ENCODE measurements around the gene CD44. TPM values are rescaled to one million over a fixed set of nuclear protein-coding genes. Genes with fewer than 3 reads are reported as not detected.

Gene CD44
- total RNA-seq, 1 experiment from 2014 or later: 61.4 TPM

GRCh38 chr11:35253237-35253636 lies 114.3 kb downstream of the CD44 start:
- no peaks in the 10 kb centered on the region for H3K36me3 ChIP-seq (ENCODE audit: control insufficient read depth, insufficient read depth, low read length)
- BruUV-seq (replicated peaks): no TSS peak
- Mint-ChIP-seq H3K9me3 (ENCODE audit: unreplicated experiment) (no peaks in the 10 kb centered on the region), H3K4me1 (ENCODE audit: low read depth, unreplicated experiment) (no peaks in the 10 kb centered on the region), H3K27me3 (ENCODE audit: insufficient read depth, unreplicated experiment) (peaks cover 3% of the 10 kb centered on the region), H3K36me3 (ENCODE audit: insufficient read depth, unreplicated experiment) (no peaks in the 10 kb centered on the region), H3K27ac (ENCODE audit: unreplicated experiment) (no peak overlapping the region), H3K4me3 (ENCODE audit: unreplicated experiment) (no peak overlapping the region)
- no peaks in the 10 kb centered on the region for H3K4me1 ChIP-seq
- DNase-seq: no peak
- no peak for TF ChIP-seq CTCF (IDR thresholded peaks at IDR 0.05; ENCODE audit: insufficient read depth in 1 of 2, low read depth in 1 of 2, low read length in 1 of 2, severe bottlenecking in 1 of 2, unreplicated experiment in 1 of 2)
- ChIA-PET POLR2A (no interaction called here), CTCF (no interaction called here)
- H3K4me3 ChIP-seq (ENCODE audit: low read depth, low read length): no peak overlapping the region
- H3K27me3 ChIP-seq (replicated peaks; ENCODE audit: control insufficient read depth, insufficient read depth, low read length): no peaks in the 10 kb centered on the region
- intact Hi-C loops (cut with micrococcal nuclease; ENCODE audit: unreplicated experiment): loop anchor here (5.0 kb wide), 1 partner anchor 159 kb away; no protein-coding TSS in a partner anchor
- no peaks in the 10 kb centered on the region for H3K9me3 ChIP-seq

- H3K4me3 ChIP-seq (ENCODE audit: low read depth, low read length): no peak overlapping the region
- H3K36me3 Mint-ChIP-seq (ENCODE audit: insufficient read depth, unreplicated experiment): no peaks in the 10 kb centered on the region
- POLR2A ChIA-PET: no interaction called here
- H3K4me1 Mint-ChIP-seq (ENCODE audit: low read depth, unreplicated experiment): no peaks in the 10 kb centered on the region
- no peaks in the 10 kb centered on the region for H3K9me3 Mint-ChIP-seq (ENCODE audit: unreplicated experiment)
- no peak for TF ChIP-seq CTCF (IDR thresholded peaks at IDR 0.05; ENCODE audit: insufficient read depth in 1 of 2, low read depth in 1 of 2, low read length in 1 of 2, severe bottlenecking in 1 of 2, unreplicated experiment in 1 of 2)
- intact Hi-C loops (cut with micrococcal nuclease; ENCODE audit: unreplicated experiment): no loop called here
- H3K4me3 Mint-ChIP-seq (ENCODE audit: unreplicated experiment): no peak overlapping the region
- BruUV-seq (replicated peaks): no TSS peak
- no peak overlapping the region for H3K27ac Mint-ChIP-seq (ENCODE audit: unreplicated experiment)
- no peaks in the 10 kb centered on the region for H3K4me1 ChIP-seq
- H3K27me3 ChIP-seq (replicated peaks; ENCODE audit: control insufficient read depth, insufficient read depth, low read length): no peaks in the 10 kb centered on the region
- H3K9me3 ChIP-seq: no peaks in the 10 kb centered on the region
- peaks cover 5% of the 10 kb centered on the region for H3K27me3 Mint-ChIP-seq (ENCODE audit: insufficient read depth, unreplicated experiment)
- H3K36me3 ChIP-seq (ENCODE audit: control insufficient read depth, insufficient read depth, low read length): no peaks in the 10 kb centered on the region
- DNase-seq: no peak
- CTCF ChIA-PET: no interaction called here
These were observed 116.5 kb downstream of the CD44 start for GRCh38 chr11:35255514-35255913.

- no peaks in the 10 kb centered on the region for H3K4me1 Mint-ChIP-seq (ENCODE audit: low read depth, unreplicated experiment)
- H3K9me3 ChIP-seq: no peaks in the 10 kb centered on the region
- no peak for TF ChIP-seq CTCF (IDR thresholded peaks at IDR 0.05; ENCODE audit: insufficient read depth in 1 of 2, low read depth in 1 of 2, low read length in 1 of 2, severe bottlenecking in 1 of 2, unreplicated experiment in 1 of 2)
- intact Hi-C loops (cut with micrococcal nuclease; ENCODE audit: unreplicated experiment): no loop called here
- no peak overlapping the region for H3K27ac Mint-ChIP-seq (ENCODE audit: unreplicated experiment)
- H3K4me3 Mint-ChIP-seq (ENCODE audit: unreplicated experiment): no peak overlapping the region
- no peaks in the 10 kb centered on the region for H3K36me3 Mint-ChIP-seq (ENCODE audit: insufficient read depth, unreplicated experiment)
- H3K27me3 Mint-ChIP-seq (ENCODE audit: insufficient read depth, unreplicated experiment): peaks cover 5% of the 10 kb centered on the region
- no peaks in the 10 kb centered on the region for H3K9me3 Mint-ChIP-seq (ENCODE audit: unreplicated experiment)
- no peak overlapping the region for H3K4me3 ChIP-seq (ENCODE audit: low read depth, low read length)
- ChIA-PET CTCF (no interaction called here), POLR2A (no interaction called here)
- H3K27me3 ChIP-seq (replicated peaks; ENCODE audit: control insufficient read depth, insufficient read depth, low read length): no peaks in the 10 kb centered on the region
- H3K36me3 ChIP-seq (ENCODE audit: control insufficient read depth, insufficient read depth, low read length): no peaks in the 10 kb centered on the region
- no peaks in the 10 kb centered on the region for H3K4me1 ChIP-seq
- BruUV-seq (replicated peaks): no TSS peak
- DNase-seq: no peak
These were observed 117.3 kb downstream of the CD44 start for GRCh38 chr11:35256296-35256695.

Data from Caco-2 (cell line).